Measurements from ENCODE around the gene DROSHA. TPM values are rescaled to one million over a fixed set of nuclear protein-coding genes. Genes with fewer than 3 reads are reported as not detected.

DROSHA gene
- polyA plus RNA-seq, 2 of the 4 experiments (the other 2 are of a cell fraction) = 49.1 to 105 TPM

DNA sequence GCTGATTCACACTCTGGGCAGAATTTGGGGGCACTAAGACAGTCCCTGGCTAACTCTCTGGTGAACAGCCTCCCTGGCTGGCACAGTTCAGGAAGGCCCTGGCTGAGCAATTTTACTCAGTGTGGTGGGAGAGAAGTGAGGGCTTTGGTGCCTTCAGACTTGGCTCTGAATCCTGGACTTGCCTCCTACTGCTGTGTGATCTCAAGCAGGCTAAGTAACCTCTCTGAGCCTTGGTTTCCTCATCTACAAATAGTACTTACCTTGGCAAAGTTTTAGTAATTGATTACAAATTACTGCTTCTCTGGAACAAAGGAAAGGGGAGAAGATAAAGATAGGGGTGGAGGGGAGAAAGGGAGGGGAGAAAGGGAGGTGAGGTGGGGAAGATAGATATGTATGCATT is 153.8 kb downstream of the DROSHA start (continued):
- TF ChIP-seq E2F6 (IDR thresholded peaks at IDR 0.05; ENCODE audit: borderline replicate concordance, low read depth) (no peak), PHF8 (IDR thresholded peaks at IDR 0.05; ENCODE audit: borderline replicate concordance, low read depth) (no peak), POLR2AphosphoS2 (conservative IDR thresholded peaks at IDR 0.05; ENCODE audit: low read length) (no peak), ZC3H11A (IDR thresholded peaks at IDR 0.05) (no peak), MYC (IDR thresholded peaks at IDR 0.05; ENCODE audit: borderline replicate concordance, low read length) (no peak), GATA3 (IDR thresholded peaks at IDR 0.05; ENCODE audit: borderline replicate concordance) (no peak), KDM1A (IDR thresholded peaks at IDR 0.05; ENCODE audit: low read depth) (no peak), FOXS1 (CRISPR knock-in tag; IDR thresholded peaks at IDR 0.05) (no peak), NR3C1 (IDR thresholded peaks at IDR 0.05) (no peak), MAX (IDR thresholded peaks at IDR 0.05) (no peak), JUN (IDR thresholded peaks at IDR 0.05) (no peak)
- TF ChIP-seq, protein P1, sequence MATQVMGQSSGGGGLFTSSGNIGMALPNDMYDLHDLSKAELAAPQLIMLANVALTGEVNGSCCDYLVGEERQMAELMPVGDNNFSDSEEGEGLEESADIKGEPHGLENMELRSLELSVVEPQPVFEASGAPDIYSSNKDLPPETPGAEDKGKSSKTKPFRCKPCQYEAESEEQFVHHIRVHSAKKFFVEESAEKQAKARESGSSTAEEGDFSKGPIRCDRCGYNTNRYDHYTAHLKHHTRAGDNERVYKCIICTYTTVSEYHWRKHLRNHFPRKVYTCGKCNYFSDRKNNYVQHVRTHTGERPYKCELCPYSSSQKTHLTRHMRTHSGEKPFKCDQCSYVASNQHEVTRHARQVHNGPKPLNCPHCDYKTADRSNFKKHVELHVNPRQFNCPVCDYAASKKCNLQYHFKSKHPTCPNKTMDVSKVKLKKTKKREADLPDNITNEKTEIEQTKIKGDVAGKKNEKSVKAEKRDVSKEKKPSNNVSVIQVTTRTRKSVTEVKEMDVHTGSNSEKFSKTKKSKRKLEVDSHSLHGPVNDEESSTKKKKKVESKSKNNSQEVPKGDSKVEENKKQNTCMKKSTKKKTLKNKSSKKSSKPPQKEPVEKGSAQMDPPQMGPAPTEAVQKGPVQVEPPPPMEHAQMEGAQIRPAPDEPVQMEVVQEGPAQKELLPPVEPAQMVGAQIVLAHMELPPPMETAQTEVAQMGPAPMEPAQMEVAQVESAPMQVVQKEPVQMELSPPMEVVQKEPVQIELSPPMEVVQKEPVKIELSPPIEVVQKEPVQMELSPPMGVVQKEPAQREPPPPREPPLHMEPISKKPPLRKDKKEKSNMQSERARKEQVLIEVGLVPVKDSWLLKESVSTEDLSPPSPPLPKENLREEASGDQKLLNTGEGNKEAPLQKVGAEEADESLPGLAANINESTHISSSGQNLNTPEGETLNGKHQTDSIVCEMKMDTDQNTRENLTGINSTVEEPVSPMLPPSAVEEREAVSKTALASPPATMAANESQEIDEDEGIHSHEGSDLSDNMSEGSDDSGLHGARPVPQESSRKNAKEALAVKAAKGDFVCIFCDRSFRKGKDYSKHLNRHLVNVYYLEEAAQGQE (IDR thresholded peaks at IDR 0.05) = no peak

DNA sequence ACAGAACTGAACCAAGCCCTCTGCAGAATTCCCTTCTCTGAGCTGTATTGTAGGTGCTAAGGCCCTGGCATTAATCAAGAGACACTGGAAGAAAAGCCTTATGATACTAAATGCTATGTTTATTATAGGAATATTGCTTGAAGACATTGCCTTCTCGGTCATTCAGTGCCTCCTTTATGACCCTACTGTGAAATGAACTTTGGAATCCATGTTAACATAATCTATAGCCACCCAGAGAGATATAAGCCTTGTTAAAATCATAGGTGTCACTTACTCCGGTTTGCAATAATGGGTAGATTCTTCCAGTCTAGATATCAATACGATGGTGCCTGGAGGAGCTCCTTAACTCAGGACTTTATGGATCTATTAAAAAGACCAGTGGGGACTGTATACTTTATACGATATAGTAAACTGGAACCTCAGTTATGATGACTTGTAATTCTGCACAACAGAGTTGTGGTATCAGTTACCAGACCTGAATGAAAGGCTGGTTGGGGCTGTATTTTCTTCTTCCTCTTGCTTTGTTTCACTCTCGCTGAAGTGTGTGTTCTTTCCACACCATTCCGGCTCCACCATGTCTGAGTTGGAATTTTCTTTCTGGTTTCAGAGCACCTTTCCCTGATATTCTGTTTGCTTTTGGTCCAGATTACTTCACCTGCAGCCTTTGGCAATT is 154.5 kb downstream of the DROSHA start:
- H3K27ac ChIP-seq = no peak overlapping the region
- no peaks in the 10 kb centered on the region for H3K9me3 ChIP-seq
- DNase-seq (ENCODE audit: low read depth in 1 of 2, low spot score in 1 of 2) (no peak), ATAC-seq (no peak), FAIRE-seq (no peak)
- no peaks in the 10 kb centered on the region for H3K4me1 ChIP-seq
- no peak overlapping the region for H3K4me2 ChIP-seq
- no peak overlapping the region for H3K4me3 ChIP-seq
- ChIA-PET POLR2A (no interaction called here), CTCF (no interaction called here)
- TF ChIP-seq ZC3H11A (IDR thresholded peaks at IDR 0.05) (no peak), PHF8 (IDR thresholded peaks at IDR 0.05; ENCODE audit: borderline replicate concordance, low read depth) (no peak), CEBPB (IDR thresholded peaks at IDR 0.05) (no peak), EP300 (IDR thresholded peaks at IDR 0.05) (no peak), ZNF302 (CRISPR knock-in tag; IDR thresholded peaks at IDR 0.05) (no peak), ATOH8 (CRISPR knock-in tag; IDR thresholded peaks at IDR 0.05; ENCODE audit: low read depth) (no peak), BHLHE40 (IDR thresholded peaks at IDR 0.05; ENCODE audit: low read depth, low read length) (no peak), HMGXB4 (CRISPR knock-in tag; IDR thresholded peaks at IDR 0.05; ENCODE audit: borderline replicate concordance) (no peak), JUN (IDR thresholded peaks at IDR 0.05) (no peak), CBX8 (IDR thresholded peaks at IDR 0.05) (no peak), EHF (CRISPR knock-in tag; IDR thresholded peaks at IDR 0.05) (no peak), RARB (CRISPR knock-in tag; IDR thresholded peaks at IDR 0.05) (no peak), NPAS2 (CRISPR knock-in tag; IDR thresholded peaks at IDR 0.05; ENCODE audit: borderline replicate concordance) (no peak), RCOR1 (IDR thresholded peaks at IDR 0.05; ENCODE audit: low read depth, low read length) (no peak), HEYL (CRISPR knock-in tag; IDR thresholded peaks at IDR 0.05) (no peak), RNF2 (IDR thresholded peaks at IDR 0.05; ENCODE audit: borderline replicate concordance, low read depth) (no peak), HOXB5 (CRISPR knock-in tag; IDR thresholded peaks at IDR 0.05) (no peak)
- 50% methylated on average over 6 of the region's 6 CpGs for WGBS (ENCODE audit: missing lambda C conversion rate)

Data from A549 (cell line).